Epidermal melanocyte (primary cell): ENCODE measurements around the gene ANKRD66.

Experiments used
- DNase-seq: peaks from one replicate; pipeline ENCODE4 v3.0.0; 2011; ENCODE audit warnings: low spot score; ENCODE audit not compliant: insufficient read length

ANKRD66 gene

DNA sequence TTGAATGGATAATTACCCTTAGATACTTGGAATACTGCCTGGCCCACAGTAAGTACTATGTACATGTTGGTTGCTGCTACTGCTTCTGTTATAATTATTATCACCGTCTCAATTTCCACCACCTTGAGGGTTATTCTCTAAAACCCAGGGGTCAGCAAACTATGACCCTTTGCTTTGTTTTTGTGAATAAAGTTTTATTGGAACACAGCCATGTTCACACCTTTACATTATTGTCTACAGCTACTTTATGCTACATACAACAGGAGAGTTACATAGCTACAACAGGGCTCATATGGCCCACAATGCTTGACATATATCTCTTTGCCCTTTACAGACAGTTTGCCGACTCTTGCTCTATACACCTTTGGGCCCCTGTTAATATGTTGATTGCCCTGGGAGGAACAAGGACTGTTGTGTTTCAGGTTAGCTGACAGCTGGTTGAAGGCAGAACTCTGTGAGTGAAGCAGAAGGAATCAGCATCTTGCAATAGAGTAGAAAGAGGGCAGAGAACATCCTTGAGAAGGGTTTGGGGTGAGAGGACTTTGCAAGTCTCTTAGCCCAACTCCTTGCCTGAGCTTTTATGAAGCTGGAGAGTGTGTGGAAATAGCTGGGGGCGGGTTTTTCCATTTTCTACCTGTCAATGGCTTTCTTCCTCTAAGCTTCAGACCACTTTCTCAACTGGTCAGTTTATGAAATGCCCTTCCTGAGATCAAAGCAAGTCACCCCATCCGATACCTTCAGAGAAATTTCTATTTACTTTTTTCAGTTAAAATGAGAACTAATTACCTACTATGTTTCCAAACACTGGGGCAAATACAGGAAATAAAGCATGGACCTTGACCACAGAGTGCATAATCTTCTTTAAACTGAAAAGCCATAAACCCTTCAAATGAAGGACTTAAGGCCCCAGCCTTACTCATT lies 43.0 kb downstream of the ANKRD66 start:
- no peak for DNase-seq

DNA sequence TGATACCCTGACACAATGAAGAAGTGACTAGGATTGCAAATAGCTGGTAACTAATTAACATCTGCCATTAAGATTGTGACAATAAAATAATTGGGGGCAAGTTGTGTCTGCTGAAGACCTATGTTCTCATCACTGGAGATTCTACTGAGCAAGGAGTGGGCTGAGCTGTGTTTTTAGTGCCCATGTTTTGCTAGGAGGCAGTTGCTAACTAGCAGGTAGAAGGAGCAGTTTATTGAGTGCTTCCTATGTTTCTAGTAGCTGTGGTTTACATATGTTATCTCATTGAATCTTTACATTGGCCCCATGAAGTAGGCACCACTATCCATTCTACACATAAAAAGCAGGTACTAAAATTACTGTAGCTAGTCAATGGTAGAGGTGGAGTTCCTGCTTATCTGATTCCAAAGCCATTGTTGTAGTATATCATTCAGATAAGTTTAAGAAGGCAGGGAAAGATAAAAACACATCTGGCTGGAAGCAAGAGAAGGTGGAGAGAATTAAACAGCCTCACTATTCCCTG lies 43.7 kb downstream of the ANKRD66 start:
- DNase-seq = no peak

GRCh38 chr6:46792635-46793034 lies 45.9 kb downstream of the ANKRD66 start:
- DNase-seq = no peak

DNA sequence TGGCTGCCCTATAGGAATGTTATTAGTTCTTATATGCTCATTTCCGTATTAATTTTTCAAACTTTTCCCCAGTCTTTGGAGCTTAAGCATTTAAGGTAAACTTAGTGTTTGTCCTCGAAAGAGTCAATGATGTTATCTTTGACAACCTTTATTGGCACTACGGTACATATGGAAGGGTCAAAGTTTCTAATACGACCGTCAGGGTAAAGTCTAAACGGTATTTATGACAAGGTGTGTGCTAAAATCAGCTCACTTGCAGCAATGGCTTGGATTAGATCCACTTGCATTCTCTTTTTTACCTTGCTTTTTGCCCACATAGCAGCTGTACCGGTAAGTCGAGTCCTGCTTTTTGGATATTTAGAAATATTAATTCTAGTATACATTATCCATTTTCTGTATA lies 46.4 kb downstream of the ANKRD66 start, which contains the start of gene MEP1A:
TSS of gene MEP1A (plus strand) at position 252 of the 400 bp plus-strand sequence. CDS start at position 262, 10 bp downstream.
- no peak for DNase-seq

DNA sequence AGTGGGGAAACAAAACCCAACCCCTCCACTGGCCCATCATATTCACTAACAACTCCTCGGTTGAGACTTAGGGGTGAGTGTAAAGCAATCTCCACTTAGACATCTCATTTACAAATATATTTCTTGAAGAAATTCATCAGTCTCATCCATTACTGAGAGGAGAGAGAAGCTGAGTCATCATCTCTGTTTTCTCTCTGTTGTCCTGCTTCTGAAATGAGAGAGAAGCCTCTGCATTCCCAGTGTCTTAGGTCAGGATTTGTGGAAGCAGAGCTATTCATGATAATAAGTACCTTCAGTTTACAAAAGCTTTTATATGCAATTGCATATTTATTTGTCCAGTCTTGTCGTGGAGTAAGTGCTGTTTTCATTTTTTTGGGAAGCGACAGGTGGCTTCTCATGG lies 47.3 kb downstream of the ANKRD66 start:
- DNase-seq = no peak

DNA sequence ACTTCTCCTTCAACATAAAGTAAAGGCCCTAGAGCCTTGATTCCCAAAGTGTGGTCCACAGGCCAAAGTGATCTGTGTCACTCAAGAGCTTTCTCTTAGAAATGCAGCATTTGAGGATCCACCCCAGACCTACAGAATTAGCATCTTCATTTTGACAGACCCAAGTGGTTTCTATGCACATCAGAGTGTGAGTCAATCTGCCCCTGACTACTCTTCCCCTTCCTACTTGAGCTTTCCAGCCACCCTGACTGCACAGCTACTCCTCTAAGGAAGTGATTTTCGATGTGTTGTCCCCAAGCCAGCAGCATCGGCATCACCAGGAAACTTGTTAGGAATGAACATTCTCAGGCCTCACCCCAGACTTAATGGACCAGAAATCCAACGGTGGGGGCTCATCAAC lies 49.1 kb downstream of the ANKRD66 start:
- DNase-seq = no peak

DNA sequence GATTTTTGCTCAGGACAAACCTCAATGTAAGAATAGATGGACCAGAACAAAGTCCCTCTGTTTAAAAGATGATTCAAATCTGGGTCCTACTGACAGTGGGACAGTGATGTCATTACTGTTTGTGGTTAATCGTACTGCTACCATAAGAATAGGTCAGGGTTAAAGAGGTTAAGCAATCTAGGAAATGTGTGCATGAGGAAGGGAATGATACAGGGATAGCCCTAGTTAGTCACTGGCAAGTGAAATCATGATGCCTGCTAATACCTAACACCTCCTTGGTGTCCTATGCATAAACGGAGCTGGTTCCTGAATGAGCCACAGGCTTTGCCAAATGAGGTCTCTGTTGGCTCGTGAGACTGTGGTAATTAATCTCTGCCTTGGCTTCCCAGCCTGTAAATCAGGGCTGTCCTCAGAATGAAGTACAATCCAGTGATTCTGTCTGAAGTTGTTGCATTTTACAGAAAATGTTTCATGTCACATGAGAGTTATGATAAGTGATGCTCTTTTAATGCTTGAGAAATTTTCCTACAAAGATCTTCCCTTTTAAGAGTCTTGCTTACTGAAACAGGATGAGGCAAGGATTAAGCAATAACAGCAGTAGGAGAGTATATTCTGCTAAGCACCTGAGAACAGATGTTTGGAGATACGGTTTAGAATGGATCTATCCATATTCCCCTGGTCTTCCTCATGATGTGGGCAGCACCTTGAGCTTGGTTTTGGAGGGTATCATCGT lies 50.3 kb downstream of the ANKRD66 start:
- no peak for DNase-seq

DNA sequence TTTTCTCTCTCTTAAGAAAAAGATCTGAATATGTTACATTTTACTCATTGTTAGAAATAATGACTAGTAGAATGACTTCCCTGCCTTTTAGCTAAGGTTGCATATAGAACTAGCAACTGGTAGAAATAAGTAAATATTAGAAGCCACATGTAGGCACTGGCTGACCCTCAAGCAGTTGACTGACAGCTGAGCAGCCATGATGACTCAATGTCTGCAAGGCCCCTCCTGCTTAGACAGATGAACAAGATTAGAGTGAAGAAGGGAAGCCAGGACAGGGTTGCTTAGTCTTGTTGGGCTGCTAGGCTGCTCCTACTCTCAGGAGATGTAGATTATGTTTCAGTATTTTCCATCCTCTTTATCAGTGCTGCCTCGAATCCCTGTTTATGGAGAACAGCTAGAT lies 52.9 kb downstream of the ANKRD66 start:
- no peak for DNase-seq

DNA sequence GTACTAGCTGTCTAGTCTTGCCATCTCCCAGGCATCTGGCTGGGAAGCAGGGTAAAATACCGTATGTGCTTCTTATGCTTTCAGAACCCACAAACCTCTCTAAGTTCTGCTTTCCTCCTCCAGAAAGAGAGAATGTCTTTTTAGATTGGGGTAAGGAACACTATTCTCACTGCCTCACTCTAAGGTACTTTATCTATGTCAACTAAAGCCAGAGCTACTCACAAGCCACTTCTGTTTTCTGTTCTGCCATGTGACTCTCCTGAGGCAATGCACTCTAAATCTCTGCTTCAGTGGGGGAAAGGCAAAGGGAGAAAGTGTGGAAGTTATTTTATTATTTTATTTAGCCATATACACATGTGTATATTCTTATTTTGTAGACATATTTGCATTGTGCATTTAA lies 62.1 kb downstream of the ANKRD66 start:
- no peak for DNase-seq
